ENCODE data around the gene KMT2E.

KMT2E gene

GRCh38 chr7:105084581-105084980, 70.6 kb downstream of the KMT2E start:
- H3K36me3 ChIP-seq (ENCODE audit: insufficient read depth, low read length), result no peaks in the 10 kb centered on the region; the same call in 1 of the 2 replicates
- no peaks in the 10 kb centered on the region for H3K9me3 ChIP-seq (ENCODE audit: control insufficient read depth, insufficient read depth, low read length)
- H3K9ac ChIP-seq (ENCODE audit: low read depth, low read length), result no peak overlapping the region

DNA sequence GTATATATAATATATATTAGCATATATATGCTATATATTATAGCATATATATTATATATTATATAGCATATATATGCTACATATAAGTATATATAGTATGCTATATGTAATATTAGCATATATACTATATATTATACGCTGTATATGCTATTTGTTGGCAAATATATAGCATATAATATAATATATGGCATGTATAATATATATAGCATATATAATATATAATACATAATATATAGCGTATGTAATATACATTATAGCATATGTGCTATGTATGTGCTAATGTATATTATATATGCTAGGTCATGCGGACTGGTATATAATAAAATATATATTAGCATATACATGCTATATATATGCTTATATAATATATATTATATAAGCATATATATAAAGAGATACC, 72.8 kb downstream of the KMT2E start:
- no peaks in the 10 kb centered on the region for H3K9me3 ChIP-seq (ENCODE audit: control insufficient read depth, insufficient read depth, low read length)
- H3K4me1 ChIP-seq (ENCODE audit: insufficient read depth, low read length), result no peaks in the 10 kb centered on the region
- H3K36me3 ChIP-seq (ENCODE audit: insufficient read depth, low read length), result peaks cover 3% of the 10 kb centered on the region
- no peak overlapping the region for H3K9ac ChIP-seq (ENCODE audit: low read depth, low read length)

More at GRCh38 chr7:105084581-105084980, 70.6 kb downstream of the KMT2E start:
- H3K4me1 ChIP-seq (ENCODE audit: insufficient read depth, low read length), result no peaks in the 10 kb centered on the region

- H3K4me1 ChIP-seq (ENCODE audit: insufficient read depth, low read length), result no peaks in the 10 kb centered on the region
- peaks cover 3% of the 10 kb centered on the region for H3K36me3 ChIP-seq (ENCODE audit: insufficient read depth, low read length)
- no peaks in the 10 kb centered on the region for H3K9me3 ChIP-seq (ENCODE audit: control insufficient read depth, insufficient read depth, low read length)
- no peak overlapping the region for H3K9ac ChIP-seq (ENCODE audit: low read depth, low read length)
Observed at GRCh38 chr7:105087981-105088380, 74.0 kb downstream of the KMT2E start.

GRCh38 chr7:105088456-105088855, 74.5 kb downstream of the KMT2E start:
- H3K36me3 ChIP-seq (ENCODE audit: insufficient read depth, low read length), result peaks cover 3% of the 10 kb centered on the region

GRCh38 chr7:105094966-105095365, 81.0 kb downstream of the KMT2E start:
- Histone ChIP-seq H3K9ac (ENCODE audit: low read depth, low read length) (no peak overlapping the region), H3K9me3 (ENCODE audit: control insufficient read depth, insufficient read depth, low read length) (no peaks in the 10 kb centered on the region), H3K4me1 (ENCODE audit: insufficient read depth, low read length) (no peaks in the 10 kb centered on the region), H3K36me3 (ENCODE audit: insufficient read depth, low read length) (peaks cover 7% of the 10 kb centered on the region; the same call in 1 of the 2 replicates)

More at GRCh38 chr7:105088456-105088855, 74.5 kb downstream of the KMT2E start:
- Histone ChIP-seq H3K4me1 (ENCODE audit: insufficient read depth, low read length) (no peaks in the 10 kb centered on the region), H3K9ac (ENCODE audit: low read depth, low read length) (no peak overlapping the region), H3K9me3 (ENCODE audit: control insufficient read depth, insufficient read depth, low read length) (no peaks in the 10 kb centered on the region)

- no peaks in the 10 kb centered on the region for H3K9me3 ChIP-seq (ENCODE audit: control insufficient read depth, insufficient read depth, low read length)
- H3K9ac ChIP-seq (ENCODE audit: low read depth, low read length), result no peak overlapping the region
- H3K36me3 ChIP-seq (ENCODE audit: insufficient read depth, low read length), result peaks cover 5% of the 10 kb centered on the region; the same call in 1 of the 2 replicates
- no peaks in the 10 kb centered on the region for H3K4me1 ChIP-seq (ENCODE audit: insufficient read depth, low read length)
Observed at GRCh38 chr7:105096306-105096705, 82.3 kb downstream of the KMT2E start.

DNA sequence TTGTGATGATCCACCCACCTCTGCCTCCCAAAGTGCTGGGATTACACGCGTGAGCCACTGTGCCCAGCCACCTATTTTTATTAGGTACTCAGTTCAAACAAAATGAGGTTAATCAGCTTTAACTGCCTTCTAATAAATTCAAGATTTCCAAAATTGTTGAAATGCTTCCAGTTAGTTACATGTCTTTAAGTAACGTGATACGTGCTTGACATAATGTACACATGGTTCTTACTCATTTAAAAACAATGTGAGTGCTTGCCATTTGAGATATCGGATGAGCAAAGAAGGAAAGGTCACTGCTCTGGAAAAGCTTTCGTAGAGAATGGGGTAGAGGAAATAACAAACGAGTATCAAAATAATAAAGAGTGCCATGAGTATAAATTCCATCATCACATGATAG, 83.6 kb downstream of the KMT2E start:
- Histone ChIP-seq H3K36me3 (ENCODE audit: insufficient read depth, low read length) (peaks cover 6% of the 10 kb centered on the region; the same call in 1 of the 2 replicates), H3K4me1 (ENCODE audit: insufficient read depth, low read length) (no peaks in the 10 kb centered on the region), H3K9me3 (ENCODE audit: control insufficient read depth, insufficient read depth, low read length) (no peaks in the 10 kb centered on the region), H3K9ac (ENCODE audit: low read depth, low read length) (no peak overlapping the region)

DNA sequence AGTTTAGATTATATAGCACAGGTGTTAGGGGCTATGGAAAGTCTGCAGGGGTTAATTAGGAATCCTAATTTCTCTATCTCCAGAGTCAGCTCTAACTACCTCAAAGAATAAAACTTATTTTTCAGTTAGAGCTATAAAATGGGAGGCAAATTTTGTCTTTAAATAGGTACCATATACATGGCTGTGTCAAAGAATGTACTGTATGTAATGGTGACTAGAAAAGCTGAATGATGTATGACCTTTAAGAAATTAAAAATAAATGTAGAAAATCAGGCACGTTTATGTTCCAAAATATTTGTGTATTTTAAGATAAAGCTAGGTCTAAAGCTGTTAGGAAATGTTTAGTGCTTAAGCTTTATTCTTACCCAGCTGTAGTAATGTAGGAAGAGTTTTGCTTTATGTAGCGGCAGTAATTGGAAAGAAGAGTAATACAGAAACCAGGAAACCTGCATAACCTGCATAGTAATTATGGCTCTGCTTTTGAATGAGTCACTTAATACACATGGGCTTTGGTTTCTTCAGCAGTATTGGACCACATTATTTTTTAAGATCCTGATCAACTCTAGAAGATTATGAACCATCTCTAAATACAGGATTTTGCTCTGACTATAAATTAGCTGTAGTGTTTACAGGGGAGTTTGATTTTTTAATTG, 85.0 kb downstream of the KMT2E start:
- H3K9me3 ChIP-seq (ENCODE audit: control insufficient read depth, insufficient read depth, low read length), result no peaks in the 10 kb centered on the region
- H3K4me1 ChIP-seq (ENCODE audit: insufficient read depth, low read length), result no peaks in the 10 kb centered on the region
- H3K9ac ChIP-seq (ENCODE audit: low read depth, low read length), result no peak overlapping the region
- H3K36me3 ChIP-seq (ENCODE audit: insufficient read depth, low read length), result peaks cover 11% of the 10 kb centered on the region; the same call in 1 of the 2 replicates

DNA sequence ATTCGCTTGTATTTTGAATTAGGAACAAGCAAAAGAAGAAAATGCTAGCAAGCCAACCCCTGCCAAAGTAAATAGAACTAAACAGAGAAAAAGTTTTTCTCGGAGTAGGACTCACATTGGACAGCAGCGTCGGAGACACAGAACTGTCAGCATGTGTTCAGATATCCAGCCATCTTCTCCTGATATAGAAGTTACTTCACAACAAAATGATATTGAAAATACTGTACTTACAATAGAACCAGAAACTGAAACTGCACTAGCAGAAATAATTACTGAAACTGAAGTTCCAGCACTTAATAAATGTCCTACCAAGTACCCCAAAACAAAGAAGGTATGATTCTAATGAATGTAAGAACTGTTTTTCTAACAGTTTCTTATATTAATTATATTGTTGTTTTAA, 87.9 kb downstream of the KMT2E start:
- H3K9me3 ChIP-seq (ENCODE audit: control insufficient read depth, insufficient read depth, low read length), result no peaks in the 10 kb centered on the region
- H3K9ac ChIP-seq (ENCODE audit: low read depth, low read length), result no peak overlapping the region
- H3K4me1 ChIP-seq (ENCODE audit: insufficient read depth, low read length), result no peaks in the 10 kb centered on the region
- peaks cover 13% of the 10 kb centered on the region; the same call in 1 of the 2 replicates for H3K36me3 ChIP-seq (ENCODE audit: insufficient read depth, low read length)

DNA sequence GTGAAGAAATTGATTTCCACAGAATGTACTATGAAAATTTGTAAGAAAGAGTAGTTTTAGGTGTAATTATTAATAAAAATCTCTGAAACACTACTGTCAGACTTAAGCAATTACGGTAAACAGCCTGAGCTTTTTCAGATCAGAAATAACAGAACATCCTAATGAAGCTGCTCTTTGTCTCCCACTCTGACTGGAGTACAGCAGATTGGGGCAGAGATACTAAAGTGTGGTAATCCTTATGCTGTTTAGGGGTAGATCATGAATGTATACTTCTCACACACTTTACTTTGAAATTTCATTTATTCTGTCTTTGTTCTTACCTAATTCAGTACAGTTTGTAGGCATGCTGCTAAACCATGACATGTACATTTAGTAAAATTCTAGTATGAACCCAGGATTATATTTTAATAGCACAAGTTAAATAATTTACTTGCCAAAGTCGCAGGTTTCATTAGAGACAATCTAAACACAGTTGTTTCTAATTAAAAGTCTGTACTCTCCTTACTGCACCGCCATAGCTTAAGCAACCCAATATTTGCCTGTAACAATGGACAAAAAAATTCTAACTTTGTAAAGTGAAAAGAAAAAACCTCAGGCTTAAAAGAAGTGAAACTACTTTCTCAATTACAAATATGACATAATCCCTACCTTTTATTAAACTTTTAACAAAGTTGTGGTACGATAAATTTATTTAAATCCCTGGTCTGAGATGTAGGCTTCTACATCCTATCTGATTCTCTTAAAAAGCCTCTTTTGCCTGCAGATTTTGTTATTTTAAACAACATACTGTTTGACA, 88.8 kb downstream of the KMT2E start:
- Histone ChIP-seq H3K4me1 (ENCODE audit: insufficient read depth, low read length) (no peaks in the 10 kb centered on the region), H3K9ac (ENCODE audit: low read depth, low read length) (no peak overlapping the region), H3K9me3 (ENCODE audit: control insufficient read depth, insufficient read depth, low read length) (no peaks in the 10 kb centered on the region), H3K36me3 (ENCODE audit: insufficient read depth, low read length) (peaks cover 18% of the 10 kb centered on the region; the same call in 1 of the 2 replicates)

GRCh38 chr7:105105579-105105978, 91.6 kb downstream of the KMT2E start:
- Histone ChIP-seq H3K36me3 (ENCODE audit: insufficient read depth, low read length) (peaks cover 24% of the 10 kb centered on the region), H3K9ac (ENCODE audit: low read depth, low read length) (no peak overlapping the region), H3K4me1 (ENCODE audit: insufficient read depth, low read length) (no peaks in the 10 kb centered on the region), H3K9me3 (ENCODE audit: control insufficient read depth, insufficient read depth, low read length) (no peaks in the 10 kb centered on the region)

GRCh38 chr7:105106473-105106872, 92.5 kb downstream of the KMT2E start:
- Histone ChIP-seq H3K4me1 (ENCODE audit: insufficient read depth, low read length) (no peaks in the 10 kb centered on the region), H3K9me3 (ENCODE audit: control insufficient read depth, insufficient read depth, low read length) (no peaks in the 10 kb centered on the region), H3K36me3 (ENCODE audit: insufficient read depth, low read length) (peaks cover 29% of the 10 kb centered on the region), H3K9ac (ENCODE audit: low read depth, low read length) (no peak overlapping the region)

DNA sequence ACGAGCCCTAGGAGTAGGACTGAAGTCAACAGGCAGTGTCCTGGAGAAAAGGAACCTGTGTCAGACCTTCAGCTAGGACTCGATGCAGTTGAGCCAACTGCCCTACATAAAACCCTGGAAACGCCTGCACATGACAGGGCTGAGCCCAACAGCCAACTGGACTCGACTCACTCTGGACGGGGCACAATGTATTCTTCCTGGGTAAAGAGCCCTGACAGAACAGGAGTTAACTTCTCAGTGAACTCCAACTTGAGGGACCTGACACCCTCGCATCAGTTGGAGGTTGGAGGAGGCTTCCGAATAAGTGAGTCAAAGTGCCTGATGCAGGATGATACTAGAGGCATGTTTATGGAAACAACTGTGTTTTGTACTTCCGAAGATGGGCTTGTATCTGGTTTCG, 93.5 kb downstream of the KMT2E start:
- H3K4me1 ChIP-seq (ENCODE audit: insufficient read depth, low read length), result no peaks in the 10 kb centered on the region
- H3K9ac ChIP-seq (ENCODE audit: low read depth, low read length), result no peak overlapping the region
- no peaks in the 10 kb centered on the region for H3K9me3 ChIP-seq (ENCODE audit: control insufficient read depth, insufficient read depth, low read length)
- H3K36me3 ChIP-seq (ENCODE audit: insufficient read depth, low read length), result peaks cover 39% of the 10 kb centered on the region

DNA sequence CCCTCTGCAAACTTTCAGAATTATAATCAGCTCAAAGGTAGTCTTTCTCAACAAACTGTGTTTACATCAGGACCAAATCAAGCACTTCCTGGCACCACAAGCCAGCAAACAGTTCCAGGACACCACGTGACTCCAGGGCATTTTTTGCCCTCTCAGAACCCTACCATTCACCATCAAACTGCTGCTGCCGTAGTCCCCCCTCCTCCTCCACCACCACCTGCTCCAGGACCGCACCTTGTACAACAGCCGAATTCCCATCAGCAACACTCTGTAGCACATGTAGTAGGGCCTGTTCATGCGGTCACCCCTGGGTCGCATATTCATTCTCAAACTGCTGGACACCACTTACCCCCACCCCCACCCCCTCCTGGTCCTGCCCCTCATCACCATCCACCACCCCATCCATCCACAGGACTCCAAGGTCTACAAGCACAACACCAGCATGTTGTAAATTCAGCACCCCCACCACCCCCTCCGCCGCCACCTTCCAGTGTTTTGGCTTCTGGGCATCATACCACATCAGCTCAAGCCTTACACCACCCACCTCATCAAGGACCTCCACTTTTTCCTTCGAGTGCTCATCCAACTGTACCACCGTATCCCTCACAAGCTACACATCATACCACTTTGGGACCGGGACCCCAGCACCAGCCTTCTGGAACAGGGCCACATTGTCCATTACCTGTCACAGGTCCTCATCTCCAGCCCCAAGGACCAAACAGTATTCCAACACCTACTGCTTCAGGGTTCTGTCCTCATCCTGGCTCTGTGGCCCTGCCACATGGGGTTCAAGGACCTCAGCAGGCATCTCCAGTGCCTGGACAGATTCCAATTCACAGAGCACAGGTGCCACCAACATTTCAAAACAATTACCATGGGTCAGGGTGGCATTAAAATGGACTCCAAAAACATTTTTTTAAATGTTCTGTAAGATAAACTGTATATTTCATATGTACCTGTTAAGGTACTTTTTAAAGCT, 98.7 kb downstream of the KMT2E start:
- no peak overlapping the region for H3K9ac ChIP-seq (ENCODE audit: low read depth, low read length)

More for the DNA sequence above, 98.7 kb downstream of the KMT2E start:
- no peaks in the 10 kb centered on the region for H3K4me1 ChIP-seq (ENCODE audit: insufficient read depth, low read length)
- no peaks in the 10 kb centered on the region for H3K9me3 ChIP-seq (ENCODE audit: control insufficient read depth, insufficient read depth, low read length)
- H3K36me3 ChIP-seq (ENCODE audit: insufficient read depth, low read length), result peaks cover 28% of the 10 kb centered on the region

Measured in ES-I3 (cell line).